Neural progenitor cell (in vitro differentiated cells): ENCODE data around the gene RNF167. TPM values are rescaled to one million over a fixed set of nuclear protein-coding genes. Genes with fewer than 3 reads are reported as not detected.
A peak's percentile ranks its signal among the peaks of the same experiment; 100 is the strongest.

Source experiments
- DNase-seq: peaks from one replicate; pipeline ENCODE4 v3.0.0-alpha.2; 2016; ENCODE audit warnings: low spot score
- H2AFZ ChIP-seq: fragments of 200-600 bp; sonication (generic); replicated peaks from 2 replicates; pipeline ENCODE4 v1.6.1; 2016; ENCODE audit warnings: antibody characterized with exemption
- H3F3A ChIP-seq: fragments of 200-600 bp; sonication (generic); 2 replicates; pipeline ENCODE4 v1.6.1; 2016; ENCODE audit warnings: antibody characterized with exemption, low read depth
- H3K27ac ChIP-seq: fragments of 200-600 bp; sonication (generic); 2 replicates; pipeline ENCODE4 v1.5.1; 2016; ENCODE audit warnings: mild to moderate bottlenecking
- H3K27me3 ChIP-seq: fragments of 200-600 bp; sonication (generic); 2 replicates; pipeline ENCODE4 v1.6.1; 2016; ENCODE audit warnings: mild to moderate bottlenecking, moderate library complexity
- H3K36me3 ChIP-seq: fragments of 200-600 bp; sonication (generic); 2 replicates; pipeline ENCODE4 v1.5.1; 2016
- H3K4me1 ChIP-seq: fragments of 200-600 bp; sonication (generic); 2 replicates; pipeline ENCODE4 v1.6.1; 2016; ENCODE audit warnings: mixed run types
- H3K4me2 ChIP-seq: fragments of 200-600 bp; sonication (generic); 2 replicates; pipeline ENCODE4 v1.6.1; 2016
- H3K4me3 ChIP-seq: fragments of 200-600 bp; sonication (generic); 2 replicates; pipeline ENCODE4 v1.5.1; 2016
- H3K79me2 ChIP-seq: fragments of 200-600 bp; sonication (generic); 2 replicates; pipeline ENCODE4 v1.6.1; 2016; ENCODE audit warnings: low read depth
- H3K9ac ChIP-seq: fragments of 200-600 bp; sonication (generic); 2 replicates; pipeline ENCODE4 v1.6.1; 2016
- H3K9me3 ChIP-seq: fragments of 200-600 bp; sonication (generic); 2 replicates; pipeline ENCODE4 v1.5.1; 2016; ENCODE audit warnings: low read depth
- H4K20me1 ChIP-seq: fragments of 200-600 bp; sonication (generic); 2 replicates; pipeline ENCODE4 v1.6.1; 2016; ENCODE audit warnings: low read depth
- H3K27ac Mint-ChIP-seq: 3 replicates; pipeline ENCODE4 v1.8.0; 2021; ENCODE audit warnings: mixed read lengths
- H3K27me3 Mint-ChIP-seq: 2 replicates; pipeline ENCODE4 v1.8.0; 2022; ENCODE audit warnings: low read depth, mild to moderate bottlenecking, inconsistent platforms, moderate library complexity, mixed read lengths; ENCODE audit not compliant: insufficient read depth
- H3K36me3 Mint-ChIP-seq: 3 replicates; pipeline ENCODE4 v1.8.0; 2021; ENCODE audit warnings: mixed read lengths
- H3K4me1 Mint-ChIP-seq: 3 replicates; pipeline ENCODE4 v1.8.0; 2021; ENCODE audit warnings: mixed read lengths
- H3K4me3 Mint-ChIP-seq: 3 replicates; pipeline ENCODE4 v1.8.0; 2021; ENCODE audit warnings: mild to moderate bottlenecking, moderate library complexity, mixed read lengths
- H3K9me3 Mint-ChIP-seq: 3 replicates; pipeline ENCODE4 v1.8.0; 2020; ENCODE audit warnings: mixed read lengths
- EZH2 ChIP-seq: fragments of 200-600 bp; sonication (generic); IDR thresholded peaks from 2 replicates; pipeline ENCODE4 v1.6.1; 2017; ENCODE audit warnings: antibody characterized with exemption, mild to moderate bottlenecking, moderate library complexity
- EZH2phosphoT487 ChIP-seq: fragments of 200-600 bp; sonication (generic); IDR thresholded peaks from 2 replicates; pipeline ENCODE4 v1.6.1; 2017; ENCODE audit warnings: antibody characterized with exemption
- total RNA-seq: library from RNA; depleted of rRNA; stranded (reverse); fragments of >200 nt; gene quantifications from 2 replicates; pipeline ENCODE4 v1.2.3, GENCODE V29; 2015; ENCODE audit warnings: low replicate concordance
- TF ChIP-seq, protein P1 (sequence below): fragments of 200-600 bp; sonication (generic); IDR thresholded peaks from 2 replicates; pipeline ENCODE4 v1.5.1; 2017; ENCODE audit warnings: antibody characterized with exemption, mild to moderate bottlenecking

Gene RNF167
- total RNA-seq, 1 donor from 2014 or later, result 43.9 TPM

GRCh38 chr17:4928881-4929280, 11.2 kb upstream of the RNF167 start:
- peaks cover 18% of the 10 kb centered on the region for H3K36me3 Mint-ChIP-seq
- H3K9ac ChIP-seq, result no peak overlapping the region
- H3K4me1 Mint-ChIP-seq, result peaks cover 2% of the 10 kb centered on the region
- H3K9me3 Mint-ChIP-seq, result no peaks in the 10 kb centered on the region
- peaks cover 3% of the 10 kb centered on the region for H3F3A ChIP-seq
- no peaks in the 10 kb centered on the region for H3K79me2 ChIP-seq
- no peak overlapping the region for H3K4me2 ChIP-seq
- H3K27me3 ChIP-seq, result no peaks in the 10 kb centered on the region
- H3K27ac Mint-ChIP-seq, result no peak overlapping the region
- no peaks in the 10 kb centered on the region for H4K20me1 ChIP-seq
- DNase-seq, result no peak
- H3K27me3 Mint-ChIP-seq, result peaks cover 6% of the 10 kb centered on the region
- no peak overlapping the region for H3K4me3 Mint-ChIP-seq
- no peak for TF ChIP-seq EZH2
- no peak for TF ChIP-seq EZH2phosphoT487
- TF ChIP-seq, protein P1, sequence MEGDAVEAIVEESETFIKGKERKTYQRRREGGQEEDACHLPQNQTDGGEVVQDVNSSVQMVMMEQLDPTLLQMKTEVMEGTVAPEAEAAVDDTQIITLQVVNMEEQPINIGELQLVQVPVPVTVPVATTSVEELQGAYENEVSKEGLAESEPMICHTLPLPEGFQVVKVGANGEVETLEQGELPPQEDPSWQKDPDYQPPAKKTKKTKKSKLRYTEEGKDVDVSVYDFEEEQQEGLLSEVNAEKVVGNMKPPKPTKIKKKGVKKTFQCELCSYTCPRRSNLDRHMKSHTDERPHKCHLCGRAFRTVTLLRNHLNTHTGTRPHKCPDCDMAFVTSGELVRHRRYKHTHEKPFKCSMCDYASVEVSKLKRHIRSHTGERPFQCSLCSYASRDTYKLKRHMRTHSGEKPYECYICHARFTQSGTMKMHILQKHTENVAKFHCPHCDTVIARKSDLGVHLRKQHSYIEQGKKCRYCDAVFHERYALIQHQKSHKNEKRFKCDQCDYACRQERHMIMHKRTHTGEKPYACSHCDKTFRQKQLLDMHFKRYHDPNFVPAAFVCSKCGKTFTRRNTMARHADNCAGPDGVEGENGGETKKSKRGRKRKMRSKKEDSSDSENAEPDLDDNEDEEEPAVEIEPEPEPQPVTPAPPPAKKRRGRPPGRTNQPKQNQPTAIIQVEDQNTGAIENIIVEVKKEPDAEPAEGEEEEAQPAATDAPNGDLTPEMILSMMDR, result no peak
- H3K4me1 ChIP-seq, result no peaks in the 10 kb centered on the region
- H3K27ac ChIP-seq, result no peak overlapping the region
- no peaks in the 10 kb centered on the region for H3K9me3 ChIP-seq
- no peaks in the 10 kb centered on the region for H3K36me3 ChIP-seq
- no peak overlapping the region for H2AFZ ChIP-seq
- H3K4me3 ChIP-seq, result no peak overlapping the region

- Histone ChIP-seq H3K4me3 (no peak within 1 kb of the TSS), H3K4me1 (no peaks in the 10 kb centered on the region), H3K9me3 (no peaks in the 10 kb centered on the region), H3K4me2 (no peak within 1 kb of the TSS), H3K36me3 (no peaks in the 10 kb centered on the region), H4K20me1 (no peaks in the 10 kb centered on the region), H2AFZ (no peak within 1 kb of the TSS), H3F3A (peaks cover 3% of the 10 kb centered on the region), H3K27me3 (no peaks in the 10 kb centered on the region), H3K9ac (no peak within 1 kb of the TSS), H3K79me2 (no peaks in the 10 kb centered on the region), H3K27ac (no peak within 1 kb of the TSS)
- no peaks in the 10 kb centered on the region for H3K9me3 Mint-ChIP-seq
- H3K27me3 Mint-ChIP-seq, result peaks cover 6% of the 10 kb centered on the region
- peak within 1 kb of the TSS; percentile 88 for H3K27ac Mint-ChIP-seq
- H3K4me3 Mint-ChIP-seq, result peak within 1 kb of the TSS; percentile 0
- peaks cover 2% of the 10 kb centered on the region for H3K4me1 Mint-ChIP-seq
- no peak for DNase-seq
- peaks cover 22% of the 10 kb centered on the region for H3K36me3 Mint-ChIP-seq
- TF ChIP-seq EZH2phosphoT487 (no peak), EZH2 (no peak)
- TF ChIP-seq, protein P1, result no peak
These were observed 8.1 kb upstream of the RNF167 start, which contains the start of gene GP1BA for GRCh38 chr17:4931963-4932362. GP1BA (plus strand) TSS chr17:4932277; CDS start chr17:4932605, 328 bp downstream.

- Mint-ChIP-seq H3K4me1 (peaks cover 2% of the 10 kb centered on the region), H3K36me3 (peaks cover 21% of the 10 kb centered on the region), H3K4me3 (no peak overlapping the region), H3K27me3 (peaks cover 6% of the 10 kb centered on the region), H3K9me3 (no peaks in the 10 kb centered on the region), H3K27ac (peak overlapping the region; percentile 69)
- H3F3A ChIP-seq, result peaks cover 3% of the 10 kb centered on the region
- no peaks in the 10 kb centered on the region for H4K20me1 ChIP-seq
- no peak overlapping the region for H3K4me3 ChIP-seq
- H3K79me2 ChIP-seq, result peaks cover 6% of the 10 kb centered on the region
- no peak for DNase-seq
- H3K27me3 ChIP-seq, result no peaks in the 10 kb centered on the region
- H3K9ac ChIP-seq, result no peak overlapping the region
- H3K27ac ChIP-seq, result no peak overlapping the region
- TF ChIP-seq, protein P1, result no peak
- TF ChIP-seq EZH2phosphoT487 (no peak), EZH2 (no peak)
- no peak overlapping the region for H3K4me2 ChIP-seq
- H3K9me3 ChIP-seq, result no peaks in the 10 kb centered on the region
- no peak overlapping the region for H2AFZ ChIP-seq
- no peaks in the 10 kb centered on the region for H3K4me1 ChIP-seq
- H3K36me3 ChIP-seq, result no peaks in the 10 kb centered on the region
These were observed 7.3 kb upstream of the RNF167 start for GRCh38 chr17:4932756-4933155.
